ENCODE measurements around the gene FAM227B.

FAM227B gene

DNA sequence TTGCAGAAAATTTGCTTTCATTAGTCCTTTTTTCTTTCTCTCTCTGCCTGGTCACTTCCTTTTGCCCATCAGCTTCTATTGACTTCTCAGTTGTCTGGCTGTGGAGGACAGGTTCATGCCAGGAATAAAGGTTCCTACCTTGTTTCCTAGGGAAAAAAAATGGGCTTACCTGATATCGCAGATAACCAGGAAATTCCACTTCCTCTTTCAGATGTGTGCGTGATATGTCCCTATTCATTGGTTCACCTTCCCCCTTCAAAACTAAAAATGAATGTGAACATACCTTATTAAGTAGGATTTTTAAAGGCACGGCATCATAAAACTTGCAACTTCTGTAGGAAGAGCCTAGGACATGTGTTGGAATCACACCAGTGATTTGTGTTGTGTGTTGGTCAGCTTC lies 317.6 kb downstream of the FAM227B start:
- Histone ChIP-seq H3K27me3 (ENCODE audit: insufficient read depth, low read length) (no peaks in the 10 kb centered on the region), H3K36me3 (ENCODE audit: insufficient read depth, low read length) (peaks cover 7% of the 10 kb centered on the region; the same call in 1 of the 2 replicates), H4K20me1 (ENCODE audit: insufficient read depth, low read length) (no peaks in the 10 kb centered on the region), H3K4me1 (ENCODE audit: insufficient read depth, low read length, severe bottlenecking) (no peaks in the 10 kb centered on the region), H3F3A (ENCODE audit: insufficient read depth, low read length) (no peaks in the 10 kb centered on the region), H3K9ac (ENCODE audit: low read length) (no peak overlapping the region), H3K4me2 (ENCODE audit: low read length) (no peak overlapping the region), H2AFZ (ENCODE audit: low read length) (no peak overlapping the region), H3K27ac (ENCODE audit: low read depth, low read length, poor library complexity, severe bottlenecking) (no peak overlapping the region), H3K4me3 (ENCODE audit: low read depth, low read length, poor library complexity, severe bottlenecking) (no peak overlapping the region), H3K9me2 (ENCODE audit: low read depth, low read length) (no peaks in the 10 kb centered on the region), H3K79me2 (ENCODE audit: insufficient read depth, low read length) (no peaks in the 10 kb centered on the region), H3K9me3 (ENCODE audit: low read length) (no peaks in the 10 kb centered on the region)
- TF ChIP-seq, protein P1, sequence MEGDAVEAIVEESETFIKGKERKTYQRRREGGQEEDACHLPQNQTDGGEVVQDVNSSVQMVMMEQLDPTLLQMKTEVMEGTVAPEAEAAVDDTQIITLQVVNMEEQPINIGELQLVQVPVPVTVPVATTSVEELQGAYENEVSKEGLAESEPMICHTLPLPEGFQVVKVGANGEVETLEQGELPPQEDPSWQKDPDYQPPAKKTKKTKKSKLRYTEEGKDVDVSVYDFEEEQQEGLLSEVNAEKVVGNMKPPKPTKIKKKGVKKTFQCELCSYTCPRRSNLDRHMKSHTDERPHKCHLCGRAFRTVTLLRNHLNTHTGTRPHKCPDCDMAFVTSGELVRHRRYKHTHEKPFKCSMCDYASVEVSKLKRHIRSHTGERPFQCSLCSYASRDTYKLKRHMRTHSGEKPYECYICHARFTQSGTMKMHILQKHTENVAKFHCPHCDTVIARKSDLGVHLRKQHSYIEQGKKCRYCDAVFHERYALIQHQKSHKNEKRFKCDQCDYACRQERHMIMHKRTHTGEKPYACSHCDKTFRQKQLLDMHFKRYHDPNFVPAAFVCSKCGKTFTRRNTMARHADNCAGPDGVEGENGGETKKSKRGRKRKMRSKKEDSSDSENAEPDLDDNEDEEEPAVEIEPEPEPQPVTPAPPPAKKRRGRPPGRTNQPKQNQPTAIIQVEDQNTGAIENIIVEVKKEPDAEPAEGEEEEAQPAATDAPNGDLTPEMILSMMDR (IDR thresholded peaks at IDR 0.05; ENCODE audit: low read length), result no peak
- TF ChIP-seq EZH2 (IDR thresholded peaks at IDR 0.05; ENCODE audit: borderline replicate concordance, low read length), result no peak

DNA sequence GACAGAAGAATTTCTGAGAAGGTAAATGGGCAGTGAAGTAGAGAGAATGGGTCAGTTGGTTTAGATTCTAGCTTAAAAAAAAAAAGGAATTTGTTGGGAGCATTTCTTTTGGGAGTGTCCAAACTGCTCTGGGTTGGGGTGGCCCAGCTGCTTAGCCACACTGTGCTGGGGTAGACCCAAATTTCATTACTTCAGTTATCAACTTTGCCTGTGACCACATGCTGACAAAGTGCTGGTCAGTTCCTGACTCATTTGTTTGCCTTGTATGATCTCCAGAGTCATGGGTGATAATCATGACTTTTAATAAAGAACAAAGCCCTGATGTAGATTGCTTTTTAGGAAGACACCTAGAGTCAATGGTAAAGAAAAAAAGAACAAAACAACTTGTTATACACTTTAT lies 319.1 kb downstream of the FAM227B start:
- H3K27me3 ChIP-seq (ENCODE audit: insufficient read depth, low read length), result no peaks in the 10 kb centered on the region
- no peaks in the 10 kb centered on the region for H3F3A ChIP-seq (ENCODE audit: insufficient read depth, low read length)
- H3K9me2 ChIP-seq (ENCODE audit: low read depth, low read length), result no peaks in the 10 kb centered on the region
- TF ChIP-seq, protein P1 (IDR thresholded peaks at IDR 0.05; ENCODE audit: low read length), result no peak
- TF ChIP-seq EZH2 (IDR thresholded peaks at IDR 0.05; ENCODE audit: borderline replicate concordance, low read length), result no peak
- no peaks in the 10 kb centered on the region for H4K20me1 ChIP-seq (ENCODE audit: insufficient read depth, low read length)
- no peak overlapping the region for H2AFZ ChIP-seq (ENCODE audit: low read length)
- H3K79me2 ChIP-seq (ENCODE audit: insufficient read depth, low read length), result no peaks in the 10 kb centered on the region
- H3K9ac ChIP-seq (ENCODE audit: low read length), result no peak overlapping the region
- no peaks in the 10 kb centered on the region for H3K4me1 ChIP-seq (ENCODE audit: insufficient read depth, low read length, severe bottlenecking)
- no peak overlapping the region for H3K4me3 ChIP-seq (ENCODE audit: low read depth, low read length, poor library complexity, severe bottlenecking)
- no peak overlapping the region for H3K27ac ChIP-seq (ENCODE audit: low read depth, low read length, poor library complexity, severe bottlenecking)
- H3K36me3 ChIP-seq (ENCODE audit: insufficient read depth, low read length), result peaks cover 7% of the 10 kb centered on the region; the same call in 1 of the 2 replicates
- H3K4me2 ChIP-seq (ENCODE audit: low read length), result no peak overlapping the region
- no peaks in the 10 kb centered on the region for H3K9me3 ChIP-seq (ENCODE audit: low read length)

DNA sequence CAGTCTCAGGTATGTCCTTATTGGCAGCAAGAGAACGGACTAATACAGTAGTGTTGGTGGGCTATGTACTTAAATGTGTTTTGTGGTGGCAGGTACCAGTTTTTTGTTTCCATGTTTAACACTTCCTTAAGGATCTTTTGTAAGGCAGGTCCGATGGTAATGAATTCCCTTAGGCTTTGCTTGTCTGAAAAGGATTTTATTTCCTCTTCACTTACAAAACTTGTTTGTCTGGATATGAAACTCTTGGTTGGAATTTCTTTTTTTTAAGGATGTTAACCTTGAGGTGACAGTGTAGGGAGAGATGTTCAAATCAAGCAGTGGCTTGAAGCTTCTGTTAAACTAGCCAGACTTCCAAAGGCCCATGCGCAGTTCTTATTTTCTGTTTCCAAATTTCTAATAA lies 319.8 kb downstream of the FAM227B start:
- Histone ChIP-seq H3K36me3 (ENCODE audit: insufficient read depth, low read length) (peaks cover 7% of the 10 kb centered on the region; the same call in 1 of the 2 replicates), H3K4me3 (ENCODE audit: low read depth, low read length, poor library complexity, severe bottlenecking) (no peak overlapping the region), H3K79me2 (ENCODE audit: insufficient read depth, low read length) (no peaks in the 10 kb centered on the region), H3K9ac (ENCODE audit: low read length) (no peak overlapping the region), H4K20me1 (ENCODE audit: insufficient read depth, low read length) (no peaks in the 10 kb centered on the region), H3K9me2 (ENCODE audit: low read depth, low read length) (no peaks in the 10 kb centered on the region), H3K9me3 (ENCODE audit: low read length) (no peaks in the 10 kb centered on the region), H2AFZ (ENCODE audit: low read length) (no peak overlapping the region), H3K27me3 (ENCODE audit: insufficient read depth, low read length) (no peaks in the 10 kb centered on the region), H3K4me1 (ENCODE audit: insufficient read depth, low read length, severe bottlenecking) (no peaks in the 10 kb centered on the region), H3K4me2 (ENCODE audit: low read length) (no peak overlapping the region), H3F3A (ENCODE audit: insufficient read depth, low read length) (no peaks in the 10 kb centered on the region), H3K27ac (ENCODE audit: low read depth, low read length, poor library complexity, severe bottlenecking) (no peak overlapping the region)
- TF ChIP-seq, protein P1 (IDR thresholded peaks at IDR 0.05; ENCODE audit: low read length), result no peak
- no peak for TF ChIP-seq EZH2 (IDR thresholded peaks at IDR 0.05; ENCODE audit: borderline replicate concordance, low read length)

Data from OCI-LY1 (cell line).